ENCODE measurements around the gene CD1D. TPM values are rescaled to one million over a fixed set of nuclear protein-coding genes. Genes with fewer than 3 reads are reported as not detected.

The CD1D gene
- total RNA-seq: 0.43 and 0.52 TPM in 2 replicates

DNA sequence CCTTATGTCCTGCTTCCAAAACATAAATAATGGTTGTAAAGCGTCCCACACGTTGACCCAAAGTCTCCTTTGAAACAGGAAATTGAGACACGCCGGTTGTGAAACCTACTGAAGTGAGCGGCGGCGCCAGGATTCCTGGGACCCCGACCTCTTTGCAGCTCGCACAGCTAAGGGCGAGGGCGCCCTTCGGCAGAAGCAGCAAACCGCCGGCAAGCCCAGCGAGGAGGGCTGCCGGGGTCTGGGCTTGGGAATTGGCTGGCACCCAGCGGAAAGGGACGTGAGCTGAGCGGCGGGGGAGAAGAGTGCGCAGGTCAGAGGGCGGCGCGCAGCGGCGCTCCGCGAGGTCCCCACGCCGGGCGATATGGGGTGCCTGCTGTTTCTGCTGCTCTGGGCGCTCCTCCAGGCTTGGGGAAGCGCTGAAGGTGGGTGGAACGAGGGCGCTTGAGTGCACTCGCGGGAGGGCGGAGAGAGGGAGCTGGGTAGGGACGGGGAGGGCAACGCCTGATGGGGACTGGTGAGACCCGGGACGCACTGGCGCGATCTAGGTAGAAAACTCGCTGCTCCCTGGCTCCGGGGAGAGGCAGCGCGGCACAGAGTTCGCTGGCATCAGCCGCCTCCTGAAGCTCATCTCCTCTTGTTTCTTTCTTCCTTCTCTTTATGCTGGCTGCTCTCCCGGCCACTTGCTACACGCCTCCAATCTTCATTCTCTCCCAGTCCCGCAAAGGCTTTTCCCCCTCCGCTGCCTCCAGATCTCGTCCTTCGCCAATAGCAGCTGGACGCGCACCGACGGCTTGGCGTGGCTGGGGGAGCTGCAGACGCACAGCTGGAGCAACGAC lies at the start of gene CD1D:
Gene CD1D (plus strand): TSS at position 155 of the 836 bp plus-strand sequence. CDS start 207 bp downstream, at position 362.

Other genes with a start within 250 kb of the CD1D start
- gene KIRREL1, start 187.2 kb upstream of the CD1D start, total RNA-seq: 152 and 159 TPM in 2 replicates
- not detected in 2 replicates for gene CD1A, start 73.5 kb downstream of the CD1D start, total RNA-seq
- gene CD1C, start 109.0 kb downstream of the CD1D start, total RNA-seq: not detected in 2 replicates
- gene CD1B, start 150.6 kb downstream of the CD1D start, total RNA-seq: not detected in 2 replicates
- gene CD1E, start 173.0 kb downstream of the CD1D start, total RNA-seq: not detected in 2 replicates
- not detected in 2 replicates for gene OR10T2, start 218.6 kb downstream of the CD1D start, total RNA-seq
- not detected in 2 replicates for gene OR10K2, start 245.3 kb downstream of the CD1D start, total RNA-seq

Measured in articular chondrocyte of knee joint (primary cell).